GM12892 (cell line): ENCODE data around the gene EGFL7.

Experiments
- POLR2A ChIP-seq: IDR thresholded peaks from 2 replicates; pipeline ENCODE4 v1.6.1; 2011; ENCODE audit warnings: low read depth, low read length, control low read depth
- POLR2AphosphoS5 ChIP-seq: IDR thresholded peaks from 2 replicates; pipeline ENCODE4 v1.6.1; 2011; ENCODE audit warnings: low read depth, low read length, control low read depth
- TAF1 ChIP-seq: IDR thresholded peaks from 2 replicates; pipeline ENCODE4 v1.6.1; 2011; ENCODE audit warnings: low read depth, mild to moderate bottlenecking, control low read depth, low read length, borderline replicate concordance

GRCh38 chr9:136614967-136615623, 47.6 kb upstream of the EGFL7 start:
- TF ChIP-seq POLR2A (no peak), POLR2AphosphoS5 (no peak), TAF1 (no peak)
